Islet precursor cell (in vitro differentiated cells): ENCODE measurements around the gene SNRPD3.
"Not testable (repeated sequence)": the region's sequence is repeated elsewhere in the genome, so short reads cannot be mapped to it uniquely, and the experiment has no call there.

Source experiments
- DNase-seq: peaks from one replicate; pipeline ENCODE4 v3.0.0-alpha.2; 2018

Gene SNRPD3

GRCh38 chr22:24535348-24535747 is 20.5 kb upstream of the SNRPD3 start:
- no peak for DNase-seq

GRCh38 chr22:24536089-24536488 is 19.7 kb upstream of the SNRPD3 start:
- DNase-seq: no peak

GRCh38 chr22:24540470-24540869 is 15.3 kb upstream of the SNRPD3 start:
- DNase-seq: no peak

GRCh38 chr22:24541681-24542515 is 13.9 kb upstream of the SNRPD3 start:
- no peak for DNase-seq

GRCh38 chr22:24542641-24543040 is 13.2 kb upstream of the SNRPD3 start:
- no peak for DNase-seq

GRCh38 chr22:24543185-24543601 is 12.6 kb upstream of the SNRPD3 start:
- no peak for DNase-seq

- no peak for DNase-seq
Observed at GRCh38 chr22:24543679-24544243, 12.0 kb upstream of the SNRPD3 start.

- DNase-seq: no peak
Observed at GRCh38 chr22:24548812-24549211, 7.0 kb upstream of the SNRPD3 start.

GRCh38 chr22:24550028-24550901 is 5.5 kb upstream of the SNRPD3 start:
- no peak for DNase-seq

- no peak for DNase-seq
Observed at GRCh38 chr22:24550902-24551435, 4.8 kb upstream of the SNRPD3 start.

GRCh38 chr22:24552503-24553286 is 3.1 kb upstream of the SNRPD3 start:
- not testable (repeated sequence) for DNase-seq

GRCh38 chr22:24553597-24554312 is 2.0 kb upstream of the SNRPD3 start:
- no peak for DNase-seq

GRCh38 chr22:24554313-24555164 is 1.3 kb upstream of the SNRPD3 start, which contains the start of gene GUCD1:
TSS of gene GUCD1 (minus strand) at chr22:24555138. CDS start at chr22:24554991, 147 bp downstream.
- peak; percentile 59 for DNase-seq

- DNase-seq: no peak
Observed at GRCh38 chr22:24559471-24559870, 3.7 kb downstream of the SNRPD3 start.

- DNase-seq: no peak
Observed at GRCh38 chr22:24563246-24563645, 7.4 kb downstream of the SNRPD3 start.

- DNase-seq: no peak
Observed at GRCh38 chr22:24564376-24565058, 8.7 kb downstream of the SNRPD3 start.

GRCh38 chr22:24565077-24565476 is 9.3 kb downstream of the SNRPD3 start:
- DNase-seq: no peak

- no peak for DNase-seq
Observed at GRCh38 chr22:24566899-24567511, 11.2 kb downstream of the SNRPD3 start.

- DNase-seq: no peak
Observed at GRCh38 chr22:24567668-24568067, 11.9 kb downstream of the SNRPD3 start.

- no peak for DNase-seq
Observed at GRCh38 chr22:24571266-24571665, 15.5 kb downstream of the SNRPD3 start.
